Upper lobe of right lung (tissue), 1 donor: ENCODE data around the gene NEK1. TPM values are rescaled to one million over a fixed set of nuclear protein-coding genes. Genes with fewer than 3 reads are reported as not detected.

Source experiments
- ATAC-seq: fragments of 200-7000 bp; cut with Tn5 transposase; one replicate; pipeline ENCODE4 v1.9.1; 2020; ENCODE audit warnings: mild to moderate bottlenecking, moderate library complexity
- DNase-seq: peaks from one replicate; pipeline ENCODE4 v3.0.0-alpha.2; 2020
- H3K27ac ChIP-seq: fragments of 200-600 bp; one replicate; pipeline ENCODE4 v1.8.0; 2022
- H3K27me3 ChIP-seq: fragments of 200-600 bp; one replicate; pipeline ENCODE4 v1.8.0; 2022; ENCODE audit warnings: mild to moderate bottlenecking
- H3K36me3 ChIP-seq: fragments of 200-600 bp; one replicate; pipeline ENCODE4 v1.8.0; 2022
- H3K4me1 ChIP-seq: fragments of 200-600 bp; one replicate; pipeline ENCODE4 v1.8.0; 2022
- H3K4me3 ChIP-seq: fragments of 200-600 bp; one replicate; pipeline ENCODE4 v1.8.0; 2022; ENCODE audit warnings: mild to moderate bottlenecking
- H3K9me3 ChIP-seq: fragments of 200-600 bp; one replicate; pipeline ENCODE4 v1.8.0; 2022
- CTCF ChIP-seq: fragments of 200-600 bp; IDR thresholded peaks from one replicate; pipeline ENCODE4 v1.8.0; 2022; ENCODE audit warnings: antibody characterized with exemption
- intact Hi-C: fragments of 100-400 bp; cut with DNase I; formaldehyde crosslinking; loops from one replicate; pipeline ENCODE4 v1.11.0; 2022
- total RNA-seq: library from RNA; stranded (reverse); fragmentation: NEBNext Ultra II Directional; extraction: Animal tissue kit (Norgen Biotek cat#: 25700); gene quantifications from one replicate; pipeline ENCODE4 v1.2.1, GENCODE V29; 2021
- donor health status: DM: no; HTN: yes; CAD: no; lungs with severe emphysema.

NEK1 gene
- total RNA-seq, 1 donor from 2014 or later: 13.5 TPM

- peaks cover 4% of the 10 kb centered on the region for H3K4me1 ChIP-seq
- H3K27me3 ChIP-seq: no peaks in the 10 kb centered on the region
- intact Hi-C loops: no loop called here
- no peaks in the 10 kb centered on the region for H3K9me3 ChIP-seq
- H3K27ac ChIP-seq: no peak overlapping the region
- DNase-seq: no peak
- peak; percentile 68 for ATAC-seq
- peaks cover 33% of the 10 kb centered on the region for H3K36me3 ChIP-seq
- TF ChIP-seq CTCF: no peak
- no peak overlapping the region for H3K4me3 ChIP-seq
Measured at GRCh38 chr4:169634975-169635374, 22.6 kb upstream of the NEK1 start.

- no peaks in the 10 kb centered on the region for H3K27me3 ChIP-seq
- H3K4me1 ChIP-seq: no peaks in the 10 kb centered on the region
- intact Hi-C loops: no loop called here
- peaks cover 18% of the 10 kb centered on the region for H3K36me3 ChIP-seq
- no peak overlapping the region for H3K27ac ChIP-seq
- DNase-seq: no peak
- no peak for TF ChIP-seq CTCF
- H3K4me3 ChIP-seq: no peak overlapping the region
- H3K9me3 ChIP-seq: no peaks in the 10 kb centered on the region
- ATAC-seq: no peak
Measured at GRCh38 chr4:169632896-169633295, 20.5 kb upstream of the NEK1 start.

GRCh38 chr4:169630069-169630468 lies 17.7 kb upstream of the NEK1 start:
- Histone ChIP-seq H3K27ac (no peak overlapping the region), H3K4me3 (no peak overlapping the region), H3K4me1 (no peaks in the 10 kb centered on the region), H3K9me3 (no peaks in the 10 kb centered on the region), H3K27me3 (no peaks in the 10 kb centered on the region), H3K36me3 (no peaks in the 10 kb centered on the region)
- no peak for DNase-seq
- no peak for TF ChIP-seq CTCF
- ATAC-seq: no peak
- intact Hi-C loops: no loop called here

GRCh38 chr4:169628579-169628978 lies 16.2 kb upstream of the NEK1 start:
- no peaks in the 10 kb centered on the region for H3K9me3 ChIP-seq
- H3K27me3 ChIP-seq: no peaks in the 10 kb centered on the region
- H3K27ac ChIP-seq: no peak overlapping the region
- H3K4me1 ChIP-seq: no peaks in the 10 kb centered on the region
- no peaks in the 10 kb centered on the region for H3K36me3 ChIP-seq
- ATAC-seq (no peak), DNase-seq (no peak)
- no peak overlapping the region for H3K4me3 ChIP-seq
- intact Hi-C loops: no loop called here
- TF ChIP-seq CTCF: no peak

GRCh38 chr4:169627307-169627706 lies 14.9 kb upstream of the NEK1 start:
- no peak overlapping the region for H3K4me3 ChIP-seq
- H3K27me3 ChIP-seq: no peaks in the 10 kb centered on the region
- no peaks in the 10 kb centered on the region for H3K9me3 ChIP-seq
- peaks cover 1% of the 10 kb centered on the region for H3K4me1 ChIP-seq
- DNase-seq (no peak), ATAC-seq (no peak)
- H3K27ac ChIP-seq: no peak overlapping the region
- no peaks in the 10 kb centered on the region for H3K36me3 ChIP-seq
- TF ChIP-seq CTCF: no peak
- intact Hi-C loops: no loop called here
